Spleen (tissue), 11 donors: ENCODE data around the gene ABAT. TPM values are rescaled to one million over a fixed set of nuclear protein-coding genes. Genes with fewer than 3 reads are reported as not detected.
A peak's percentile ranks its signal among the peaks of the same experiment; 100 is the strongest.

Source experiments
- DNase-seq: peaks from one replicate; pipeline ENCODE4 v3.0.0-alpha.2; 2020
- H3K27ac ChIP-seq, 8 donors: fragments of 200-600 bp; sonication (generic) in 7 of 8; 1 replicate in 4 of 8; 2 replicates in 4 of 8; pipeline versions ENCODE4 v1.5.0 to v1.8.0; 2016 to 2021; ENCODE audit warnings: inconsistent platforms in 4 of 8, mild to moderate bottlenecking in 4 of 8, moderate library complexity in 1 of 8
- H3K27me3 ChIP-seq, 7 donors: fragments of 200-600 bp; sonication (generic) in 6 of 7; replicated peaks in 1 of 7; 1 replicate in 4 of 7; 2 replicates in 3 of 7; pipeline versions ENCODE4 v1.5.0 to v1.8.0; 2016 to 2021; ENCODE audit warnings: inconsistent platforms in 3 of 7, mild to moderate bottlenecking in 1 of 7
- H3K36me3 ChIP-seq, 6 donors: fragments of 200-600 bp; sonication (generic) in 5 of 6; 1 replicate in 4 of 6; 2 replicates in 2 of 6; pipeline versions ENCODE4 v1.5.0 to v1.8.0; 2016 to 2021; ENCODE audit warnings: inconsistent platforms in 2 of 6
- H3K4me1 ChIP-seq, 6 donors: fragments of 200-600 bp; sonication (generic) in 5 of 6; 1 replicate in 3 of 6; 2 replicates in 3 of 6; pipeline versions ENCODE4 v1.5.0 to v1.8.0; 2016 to 2021; ENCODE audit warnings: inconsistent platforms in 3 of 6
- H3K4me3 ChIP-seq, 8 donors: fragments of 200-600 bp; sonication (generic) in 7 of 8; 1 replicate in 4 of 8; 2 replicates in 4 of 8; pipeline versions ENCODE4 v1.5.0 to v1.8.0; 2016 to 2021; ENCODE audit warnings: inconsistent platforms in 4 of 8, mild to moderate bottlenecking in 4 of 8, moderate library complexity in 2 of 8
- H3K9me3 ChIP-seq, 8 donors: fragments of 200-600 bp; sonication (generic) in 7 of 8; 1 replicate in 4 of 8; 2 replicates in 4 of 8; pipeline versions ENCODE4 v1.5.0 to v1.8.0; 2016 to 2021; ENCODE audit warnings: inconsistent platforms in 4 of 8
- CTCF ChIP-seq, 11 experiments: fragments of 200-600 bp in 7 of 11; fragments of 450-650 bp in 4 of 11; sonication (generic) in 4 of 11; IDR thresholded peaks in 8 of 11; conservative IDR thresholded peaks in 3 of 11; 1 replicate in 7 of 11; 2 replicates in 4 of 11; pipeline versions ENCODE4 v1.4.0 to v1.8.0; 2016 to 2021; ENCODE audit warnings: antibody characterized with exemption in 11 of 11, inconsistent platforms in 4 of 11, mild to moderate bottlenecking in 1 of 11
- POLR2A ChIP-seq, 3 donors: fragments of 450-650 bp; IDR thresholded peaks; one replicate each; pipeline ENCODE4 v1.5.1; 2017; ENCODE audit warnings: antibody characterized with exemption in 3 of 3, mild to moderate bottlenecking in 1 of 3
- POLR2AphosphoS5 ChIP-seq, 3 donors: sonication (generic); formaldehyde crosslinking; IDR thresholded peaks; one replicate each; pipeline ENCODE4 v1.5.1; 2017; ENCODE audit warnings: antibody characterized with exemption in 3 of 3
- WGBS, 5 donors: extraction: QIAGEN DNeasy Blood & Tissue Kit in 3 of 5; methylation state at CpG; one replicate each; pipeline versions ENCODE4 v1.1.5 to v1.1.7; 2013 to 2018; 5-methylcytosine and 5-hydroxymethylcytosine counted together
- intact Hi-C: fragments of 100-400 bp; cut with DNase I; formaldehyde crosslinking; loops from one replicate; pipeline ENCODE4 v1.15.0; 2023; ENCODE audit warnings: low total_unique reads
- polyA plus RNA-seq, 3 donors: library from polyadenylated mRNA; stranded (reverse); fragments of 200-250 nt; gene quantifications; one replicate each; pipeline ENCODE4 v1.2.1, GENCODE V29; 2013
- small RNA-seq, 4 donors: library from RNA; depleted of rRNA; stranded (forward); fragments of <200 nt; gene quantifications; one replicate each; pipeline ENCODE3, GENCODE V24; 2016
- total RNA-seq, 7 donors: library from RNA; depleted of rRNA in 3 of 7; stranded (reverse); fragments of >200 nt in 3 of 7; fragmentation: NEBNext Ultra II Directional in 4 of 7; extraction: Animal tissue kit (Norgen Biotek cat#: 25700) in 4 of 7; gene quantifications; one replicate each; pipeline versions ENCODE4 v1.1.0 to v1.2.1, GENCODE V29; 2016 to 2021
- donor health status: healthy with polysubstance abuse.
- donor health status: DM: no; HTN: no; CAD: no; lungs with moderate emphysema.
- donor health status: DM: no; HTN: no; CAD: no.
- donor health status: Bipolar disorder and iron deficiency.
- donor health status: healthy.
- donor health status: DM: no; HTN: no; CAD: no.
- donor health status: DM: yes; HTN: yes; CAD: no.

Gene ABAT
- total and polyA plus RNA-seq, 10 donors, result 3.9 to 13.5 (median 8.3) TPM

- TF ChIP-seq CTCF (IDR thresholded peaks at IDR 0.05 in 8 of 11, conservative IDR thresholded peaks at IDR 0.05 in 3 of 11) (no peak), POLR2A (IDR thresholded peaks at IDR 0.05) (no peak), POLR2AphosphoS5 (IDR thresholded peaks at IDR 0.05) (no peak)
- Histone ChIP-seq H3K9me3 (no peaks in the 10 kb centered on the region), H3K27me3 (no peaks in the 10 kb centered on the region), H3K4me3 (no peak overlapping the region), H3K27ac (peak overlapping the region in 1 of 8 donors; percentile 38), H3K36me3 (peaks cover 0 to 47% (median 14%) of the 10 kb centered on the region in 6 donors), H3K4me1 (peaks cover 0 to 10% (median 2%) of the 10 kb centered on the region in 6 donors)
- no peak for DNase-seq
- intact Hi-C loops, result no loop called here
- WGBS, 5 donors, result 81 to 90% (median 89%) methylated on average over 18 of the region's 18 CpGs
Observed at GRCh38 chr16:8831871-8832716, 157.7 kb downstream of the ABAT start.

- Histone ChIP-seq H3K27me3 (no peaks in the 10 kb centered on the region), H3K27ac (peak overlapping the region in 1 of 8 donors; percentile 38), H3K4me1 (peaks cover 0 to 10% (median 2%) of the 10 kb centered on the region in 6 donors), H3K4me3 (no peak overlapping the region), H3K36me3 (peaks cover 0 to 47% (median 14%) of the 10 kb centered on the region in 6 donors), H3K9me3 (no peaks in the 10 kb centered on the region)
- DNase-seq, result no peak
- intact Hi-C loops, result no loop called here
- WGBS, 5 donors, result 55 to 86% (median 77%) methylated on average over 15 to 16 of the region's 16 CpGs
- no peak for TF ChIP-seq CTCF (IDR thresholded peaks at IDR 0.05 in 8 of 11, conservative IDR thresholded peaks at IDR 0.05 in 3 of 11)
- no peak for TF ChIP-seq POLR2AphosphoS5 (IDR thresholded peaks at IDR 0.05)
- no peak for TF ChIP-seq POLR2A (IDR thresholded peaks at IDR 0.05)
Observed at GRCh38 chr16:8832717-8833105, 158.3 kb downstream of the ABAT start.

Small RNA genes within 50 kb of the gene (small RNA-seq; reads per million reads assigned to genes)
- gene AC007224.1 (0 reads per million in 4 donors), gene RN7SL743P (0 reads per million in 4 donors), gene RNU7-63P (0 reads per million in 4 donors)

Other genes starting within 250 kb of the ABAT start
- not detected for gene TMEM114, start 84.1 kb upstream of the ABAT start, total RNA-seq
- gene TMEM114, start 84.1 kb upstream of the ABAT start, polyA plus RNA-seq, result not detected
- gene METTL22, start 52.9 kb upstream of the ABAT start, total RNA-seq, result 10 to 100 TPM; 35.7 to 58.8 (median 47.5) TPM
- 10 to 100 TPM; 14.8 to 23.7 (median 22.2) TPM for gene METTL22, start 52.9 kb upstream of the ABAT start, polyA plus RNA-seq
- 10 to 100 TPM in 1 of 7 donors, 1 to 10 TPM in 6; 5.8 to 12.1 (median 8.1) TPM for gene TMEM186, start 123.0 kb downstream of the ABAT start, total RNA-seq
- gene TMEM186, start 123.0 kb downstream of the ABAT start, polyA plus RNA-seq, result 10 to 100 TPM; 10.3 to 13.3 (median 11.3) TPM
- 10 to 100 TPM; 26.5 to 38.8 (median 33.6) TPM for gene PMM2, start 123.2 kb downstream of the ABAT start, total RNA-seq
- 10 to 100 TPM; 13.0 to 14.4 (median 13.2) TPM for gene PMM2, start 123.2 kb downstream of the ABAT start, polyA plus RNA-seq
- 10 to 100 TPM; 45.5 to 75.2 (median 53.2) TPM for gene CARHSP1, start 194.4 kb downstream of the ABAT start, total RNA-seq
- 10 to 100 TPM; 42.6 to 98.0 (median 84.2) TPM for gene CARHSP1, start 194.4 kb downstream of the ABAT start, polyA plus RNA-seq
- not detected for gene LITAFD, start 207.7 kb downstream of the ABAT start, total RNA-seq
- gene LITAFD, start 207.7 kb downstream of the ABAT start, polyA plus RNA-seq, result not detected